ENCODE measurements around the gene HTR1A.

Gene HTR1A

DNA sequence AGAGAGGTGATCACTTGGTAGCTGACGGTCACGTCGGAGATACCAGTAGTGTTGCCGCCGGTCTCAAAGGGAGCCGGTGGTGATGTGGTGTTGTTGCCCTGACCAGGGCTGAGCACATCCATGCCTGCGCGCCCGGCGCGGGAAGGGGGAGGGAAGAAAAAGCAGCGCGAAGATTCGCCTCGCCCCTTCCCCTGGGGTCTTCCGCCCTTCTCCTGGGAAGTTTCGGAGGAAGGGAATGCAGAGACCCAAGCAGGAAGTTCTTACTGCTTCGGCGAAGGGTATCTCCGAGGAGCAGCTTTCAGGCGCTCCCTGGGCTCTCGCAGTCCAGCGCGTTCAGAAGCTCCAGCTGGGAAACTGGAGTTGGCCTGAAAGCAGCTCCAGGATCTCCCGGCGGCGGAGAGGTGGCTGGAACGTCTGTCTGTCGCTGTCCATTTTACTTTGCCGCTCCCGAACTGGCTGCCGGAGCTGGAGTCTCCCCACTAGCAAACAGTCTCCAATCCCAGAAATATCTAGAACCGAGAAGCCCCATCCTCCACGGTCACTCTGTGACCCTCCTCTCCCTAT lies 565 bp downstream of the HTR1A start:
- no peak for DNase-seq (ENCODE audit: low read depth)
- TF ChIP-seq CTCF (IDR thresholded peaks at IDR 0.05; ENCODE audit: low read depth, low read length, missing control alignments) = no peak
- H3K4me3 ChIP-seq (ENCODE audit: low read depth, low read length) = no peak overlapping the region

GRCh38 chr5:63961125-63961597 lies 1.1 kb downstream of the HTR1A start:
- no peak for DNase-seq (ENCODE audit: low read depth)
- no peak overlapping the region for H3K4me3 ChIP-seq (ENCODE audit: low read depth, low read length)
- no peak for TF ChIP-seq CTCF (IDR thresholded peaks at IDR 0.05; ENCODE audit: low read depth, low read length, missing control alignments)

GRCh38 chr5:63960646-63961045 lies 1.6 kb downstream of the HTR1A start:
- TF ChIP-seq CTCF (IDR thresholded peaks at IDR 0.05; ENCODE audit: low read depth, low read length, missing control alignments) = no peak
- no peak overlapping the region for H3K4me3 ChIP-seq (ENCODE audit: low read depth, low read length)

DNA sequence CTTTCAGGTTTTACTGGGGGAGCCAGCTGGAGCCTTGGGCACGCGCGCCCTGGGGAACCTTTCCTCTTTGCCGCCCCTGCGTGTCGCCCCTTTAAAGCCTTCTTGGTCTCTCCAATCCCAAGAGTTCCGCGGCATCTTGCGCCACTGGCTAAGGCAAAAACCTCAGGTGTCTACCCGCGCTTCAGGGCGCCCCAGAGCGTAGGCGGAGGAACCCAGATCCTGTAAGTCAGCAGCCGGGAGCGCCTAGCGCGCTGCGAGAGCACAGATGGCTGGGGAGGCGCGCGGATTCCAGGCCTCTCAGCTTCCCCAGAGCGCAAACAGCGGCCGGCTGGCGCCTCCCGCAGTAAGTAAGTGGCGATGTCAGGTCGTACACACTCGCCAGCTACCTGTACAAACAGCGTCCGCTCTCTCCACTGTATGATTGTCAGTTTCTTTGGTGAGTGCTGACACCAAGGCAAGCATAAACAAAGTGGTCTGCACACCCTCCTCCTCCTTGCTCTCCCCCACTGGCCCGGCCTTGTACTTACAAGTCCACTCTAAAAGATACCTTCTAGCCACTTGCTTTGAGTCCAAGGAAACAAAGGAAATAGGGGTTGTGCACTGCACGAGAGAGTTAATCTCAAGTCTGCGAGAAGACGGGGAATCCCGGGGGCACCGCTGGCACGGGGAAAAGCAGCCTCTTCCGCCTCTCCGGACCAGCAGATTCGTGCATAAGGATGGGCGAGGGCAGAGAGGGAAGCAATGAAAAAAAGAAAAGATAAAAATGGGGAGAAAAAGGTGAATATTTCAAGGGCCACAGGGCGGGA lies 2.9 kb downstream of the HTR1A start:
- DNase-seq (ENCODE audit: low read depth) = no peak
- no peak for TF ChIP-seq CTCF (IDR thresholded peaks at IDR 0.05; ENCODE audit: low read depth, low read length, missing control alignments)
- no peak overlapping the region for H3K4me3 ChIP-seq (ENCODE audit: low read depth, low read length)

More at GRCh38 chr5:63960646-63961045, 1.6 kb downstream of the HTR1A start:
- no peak for DNase-seq (ENCODE audit: low read depth)

DNA sequence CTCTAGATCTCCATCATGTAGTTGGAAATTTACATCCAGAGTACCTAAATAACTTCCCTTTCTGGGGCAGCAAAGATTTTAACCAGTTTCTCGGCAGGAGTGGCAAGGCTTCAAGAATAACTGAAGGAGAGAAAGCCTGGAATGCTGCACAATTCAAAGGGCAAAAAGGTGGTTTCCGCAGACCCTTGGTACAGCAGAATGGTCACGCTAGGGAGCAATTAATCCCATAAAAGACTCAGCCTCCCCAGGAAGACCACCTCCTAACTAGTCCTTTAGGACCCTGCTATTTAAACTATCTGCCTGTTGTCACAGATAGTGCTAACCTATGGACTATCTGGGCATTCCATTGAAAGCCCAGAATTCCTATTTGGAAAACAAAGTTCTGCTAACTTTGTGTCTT lies 3.6 kb downstream of the HTR1A start:
- DNase-seq (ENCODE audit: low read depth) = no peak
- TF ChIP-seq CTCF (IDR thresholded peaks at IDR 0.05; ENCODE audit: low read depth, low read length, missing control alignments) = no peak
- H3K4me3 ChIP-seq (ENCODE audit: low read depth, low read length) = no peak overlapping the region

DNA sequence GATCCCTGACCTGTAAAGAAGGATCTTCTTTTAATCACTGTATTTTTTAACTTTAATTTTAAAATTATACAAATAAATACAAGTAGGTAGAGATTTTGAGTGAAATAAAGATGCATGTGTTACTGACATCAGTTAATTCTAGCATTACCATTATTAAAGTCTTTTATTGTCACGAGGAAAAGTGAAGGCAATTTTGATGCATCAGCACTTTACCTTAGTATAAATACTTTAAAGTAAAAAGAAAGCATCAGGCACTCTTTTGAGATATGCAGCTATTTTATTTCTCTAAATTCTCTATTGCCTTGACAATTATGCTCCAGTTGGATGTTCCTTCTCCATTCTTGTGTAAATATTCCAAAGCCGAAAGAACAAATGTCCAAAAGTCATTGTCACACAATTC lies 4.6 kb downstream of the HTR1A start:
- no peak for TF ChIP-seq CTCF (IDR thresholded peaks at IDR 0.05; ENCODE audit: low read depth, low read length, missing control alignments)
- no peak for DNase-seq (ENCODE audit: low read depth)
- no peak overlapping the region for H3K4me3 ChIP-seq (ENCODE audit: low read depth, low read length)

Data from GM12864 (cell line).